ENCODE data around the gene TRIM40. TPM values are rescaled to one million over a fixed set of nuclear protein-coding genes. Genes with fewer than 3 reads are reported as not detected.
"Not testable (repeated sequence)": the region's sequence is repeated elsewhere in the genome, so short reads cannot be mapped to it uniquely, and the experiment has no call there.

The TRIM40 gene
- total RNA-seq, 1 donor from 2014 or later = not detected

- Mint-ChIP-seq H3K27ac (ENCODE audit: unreplicated experiment) (no peak overlapping the region), H3K27me3 (ENCODE audit: unreplicated experiment) (peaks cover 10% of the 10 kb centered on the region), H3K4me3 (ENCODE audit: unreplicated experiment) (no peak overlapping the region), H3K4me1 (ENCODE audit: low read depth, unreplicated experiment) (no peaks in the 10 kb centered on the region), H3K9me3 (ENCODE audit: unreplicated experiment) (peaks cover 4% of the 10 kb centered on the region), H3K36me3 (ENCODE audit: unreplicated experiment) (peaks cover 6% of the 10 kb centered on the region)
- no peak for TF ChIP-seq CTCF (IDR thresholded peaks at IDR 0.05; ENCODE audit: partially characterized antibody, unreplicated experiment)
- DNase-seq = no peak
Measured at GRCh38 chr6:30163918-30164654, 28.1 kb downstream of the TRIM40 start.

- no peak for TF ChIP-seq CTCF (IDR thresholded peaks at IDR 0.05; ENCODE audit: partially characterized antibody, unreplicated experiment)
- peaks cover 4% of the 10 kb centered on the region for H3K9me3 Mint-ChIP-seq (ENCODE audit: unreplicated experiment)
- H3K36me3 Mint-ChIP-seq (ENCODE audit: unreplicated experiment) = peaks cover 6% of the 10 kb centered on the region
- H3K4me1 Mint-ChIP-seq (ENCODE audit: low read depth, unreplicated experiment) = no peaks in the 10 kb centered on the region
- no peak overlapping the region for H3K4me3 Mint-ChIP-seq (ENCODE audit: unreplicated experiment)
- H3K27ac Mint-ChIP-seq (ENCODE audit: unreplicated experiment) = no peak overlapping the region
- peaks cover 10% of the 10 kb centered on the region for H3K27me3 Mint-ChIP-seq (ENCODE audit: unreplicated experiment)
- no peak for DNase-seq
Measured at GRCh38 chr6:30164714-30165113, 28.8 kb downstream of the TRIM40 start.

GRCh38 chr6:30165238-30165637, 29.3 kb downstream of the TRIM40 start:
- not testable (repeated sequence) for H3K9me3 Mint-ChIP-seq (ENCODE audit: unreplicated experiment); H3K36me3 Mint-ChIP-seq (ENCODE audit: unreplicated experiment); H3K27ac Mint-ChIP-seq (ENCODE audit: unreplicated experiment); DNase-seq; H3K4me3 Mint-ChIP-seq (ENCODE audit: unreplicated experiment); H3K27me3 Mint-ChIP-seq (ENCODE audit: unreplicated experiment); H3K4me1 Mint-ChIP-seq (ENCODE audit: low read depth, unreplicated experiment)

- H3K27ac Mint-ChIP-seq (ENCODE audit: unreplicated experiment) = no peak overlapping the region
- peaks cover 7% of the 10 kb centered on the region for H3K4me1 Mint-ChIP-seq (ENCODE audit: low read depth, unreplicated experiment)
- H3K4me3 Mint-ChIP-seq (ENCODE audit: unreplicated experiment) = no peak overlapping the region
- TF ChIP-seq CTCF (IDR thresholded peaks at IDR 0.05; ENCODE audit: partially characterized antibody, unreplicated experiment) = no peak
- peaks cover 6% of the 10 kb centered on the region for H3K9me3 Mint-ChIP-seq (ENCODE audit: unreplicated experiment)
- peaks cover 8% of the 10 kb centered on the region for H3K27me3 Mint-ChIP-seq (ENCODE audit: unreplicated experiment)
- no peak for DNase-seq
- peaks cover 6% of the 10 kb centered on the region for H3K36me3 Mint-ChIP-seq (ENCODE audit: unreplicated experiment)
Measured at GRCh38 chr6:30167101-30167500, 31.2 kb downstream of the TRIM40 start.

GRCh38 chr6:30168741-30169140, 32.8 kb downstream of the TRIM40 start:
- H3K4me3 Mint-ChIP-seq (ENCODE audit: unreplicated experiment) = no peak overlapping the region
- DNase-seq = no peak
- no peak for TF ChIP-seq CTCF (IDR thresholded peaks at IDR 0.05; ENCODE audit: partially characterized antibody, unreplicated experiment)
- H3K27me3 Mint-ChIP-seq (ENCODE audit: unreplicated experiment) = peaks cover 8% of the 10 kb centered on the region
- H3K9me3 Mint-ChIP-seq (ENCODE audit: unreplicated experiment) = peaks cover 6% of the 10 kb centered on the region
- H3K27ac Mint-ChIP-seq (ENCODE audit: unreplicated experiment) = no peak overlapping the region
- H3K36me3 Mint-ChIP-seq (ENCODE audit: unreplicated experiment) = peaks cover 6% of the 10 kb centered on the region
- H3K4me1 Mint-ChIP-seq (ENCODE audit: low read depth, unreplicated experiment) = peaks cover 7% of the 10 kb centered on the region

Data from glutamatergic neuron (in vitro differentiated cells).